ENCODE results near the gene FKBP1B.
"Not testable (repeated sequence)": the region's sequence is repeated elsewhere in the genome, so short reads cannot be mapped to it uniquely, and the experiment has no call there.

GRCh38 chr2:24100732-24101131 lies 51.2 kb downstream of the FKBP1B start:
- not testable (repeated sequence) for TF ChIP-seq CTCF, POLR2A (IDR thresholded peaks at IDR 0.05)
